Measurements from ENCODE around the gene CNTN4.

The CNTN4 gene

GRCh38 chr3:2888592-2888991, 789.9 kb downstream of the CNTN4 start:
- no peak for TF ChIP-seq CTCF (IDR thresholded peaks at IDR 0.05; ENCODE audit: borderline replicate concordance, control extremely low read depth, extremely low read depth, insufficient read depth, missing control alignments)
- in situ Hi-C loops (cut with MboI; ENCODE audit: low sequenced_read_pairs, unreplicated experiment): no loop called here
- DNase-seq (ENCODE audit: low spot score): no peak

- TF ChIP-seq CTCF (IDR thresholded peaks at IDR 0.05; ENCODE audit: borderline replicate concordance, control extremely low read depth, extremely low read depth, insufficient read depth, missing control alignments): no peak
- DNase-seq (ENCODE audit: low spot score): no peak
- in situ Hi-C loops (cut with MboI; ENCODE audit: low sequenced_read_pairs, unreplicated experiment): no loop called here
These were observed 791.1 kb downstream of the CNTN4 start for GRCh38 chr3:2889736-2890135.

- in situ Hi-C loops (cut with MboI; ENCODE audit: low sequenced_read_pairs, unreplicated experiment): no loop called here
- no peak for DNase-seq (ENCODE audit: low spot score)
- TF ChIP-seq CTCF (IDR thresholded peaks at IDR 0.05; ENCODE audit: borderline replicate concordance, control extremely low read depth, extremely low read depth, insufficient read depth, missing control alignments): no peak
These were observed 797.8 kb downstream of the CNTN4 start for GRCh38 chr3:2896308-2896939.

- TF ChIP-seq CTCF (IDR thresholded peaks at IDR 0.05; ENCODE audit: borderline replicate concordance, control extremely low read depth, extremely low read depth, insufficient read depth, missing control alignments): no peak
- no peak for DNase-seq (ENCODE audit: low spot score)
- in situ Hi-C loops (cut with MboI; ENCODE audit: low sequenced_read_pairs, unreplicated experiment): no loop called here
These were observed 799.2 kb downstream of the CNTN4 start for GRCh38 chr3:2897821-2898220.

- in situ Hi-C loops (cut with MboI; ENCODE audit: low sequenced_read_pairs, unreplicated experiment): no loop called here
- no peak for DNase-seq (ENCODE audit: low spot score)
- no peak for TF ChIP-seq CTCF (IDR thresholded peaks at IDR 0.05; ENCODE audit: borderline replicate concordance, control extremely low read depth, extremely low read depth, insufficient read depth, missing control alignments)
These were observed 800.1 kb downstream of the CNTN4 start for GRCh38 chr3:2898591-2899353.

DNA sequence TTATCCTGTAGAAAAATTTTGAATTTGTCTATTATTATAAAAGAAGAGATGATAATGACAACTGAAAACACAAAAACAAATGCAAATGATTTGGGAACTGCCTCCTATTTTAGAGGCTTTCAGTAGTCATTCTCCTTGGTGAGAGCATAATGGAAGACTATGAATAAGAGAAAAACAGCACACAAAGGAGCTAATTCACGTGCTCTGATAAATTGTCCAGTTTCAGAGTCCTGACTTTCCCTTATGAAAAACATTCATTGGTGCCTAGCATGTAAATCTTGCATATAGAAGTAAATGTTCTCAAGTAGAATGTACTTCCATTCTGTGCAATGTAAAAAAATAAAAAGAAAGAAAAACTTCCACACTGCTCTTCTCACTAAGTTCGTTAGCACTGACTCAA, 805.4 kb downstream of the CNTN4 start:
- DNase-seq (ENCODE audit: low spot score): no peak
- no peak for TF ChIP-seq CTCF (IDR thresholded peaks at IDR 0.05; ENCODE audit: borderline replicate concordance, control extremely low read depth, extremely low read depth, insufficient read depth, missing control alignments)
- in situ Hi-C loops (cut with MboI; ENCODE audit: low sequenced_read_pairs, unreplicated experiment): no loop called here
